Neural cell (in vitro differentiated cells): ENCODE measurements around the gene IKZF4.

ENCODE experiments used
- CTCF ChIP-seq: fragments of 450-650 bp; IDR thresholded peaks from 2 replicates; pipeline ENCODE4 v1.5.1; 2014; ENCODE audit warnings: antibody characterized with exemption, mild to moderate bottlenecking, moderate library complexity; ENCODE audit not compliant: poor library complexity, severe bottlenecking
- EP300 ChIP-seq: fragments of 450-650 bp; conservative IDR thresholded peaks from 2 replicates; pipeline ENCODE4 v1.6.1; 2014; ENCODE audit warnings: antibody characterized with exemption, mild to moderate bottlenecking, moderate library complexity; ENCODE audit not compliant: poor library complexity, severe bottlenecking
- EZH2 ChIP-seq: fragments of 200-600, 300-800 bp; shearing (Covaris generic), sonication (generic); IDR thresholded peaks from 2 replicates; pipeline ENCODE4 v1.6.1; 2014; ENCODE audit warnings: antibody characterized with exemption, low read length, borderline replicate concordance, mild to moderate bottlenecking; ENCODE audit not compliant: insufficient read depth, poor library complexity, severe bottlenecking
- POLR2AphosphoS5 ChIP-seq: IDR thresholded peaks from 2 replicates; pipeline ENCODE4 v1.6.1; 2012
- RAD21 ChIP-seq: fragments of 450-650 bp; conservative IDR thresholded peaks from 2 replicates; pipeline ENCODE4 v1.6.1; 2014; ENCODE audit warnings: antibody characterized with exemption, mild to moderate bottlenecking, moderate library complexity
- TAF1 ChIP-seq: IDR thresholded peaks from 2 replicates; pipeline ENCODE4 v1.6.1; 2012; ENCODE audit warnings: low read depth

- TF ChIP-seq EZH2 (no peak), CTCF (no peak), POLR2AphosphoS5 (no peak), RAD21 (no peak), TAF1 (no peak), EP300 (no peak)
Measured at GRCh38 chr12:56037161-56037560, 16.3 kb downstream of the IKZF4 start.
